ENCODE results near the gene PRPF8.

GRCh38 chr17:1703063-1703462 lies 18.4 kb upstream of the PRPF8 start:
- TF ChIP-seq CTCF (conservative IDR thresholded peaks at IDR 0.05; ENCODE audit: low read depth, low read length) (no peak), EZH2 (IDR thresholded peaks at IDR 0.05; ENCODE audit: low read length, unreplicated experiment) (no peak), EZH2phosphoT487 (IDR thresholded peaks at IDR 0.05; ENCODE audit: borderline replicate concordance, low read length) (no peak)

Data from PC-3 (cell line).